ENCODE measurements around the gene ARL16.

The ARL16 gene

GRCh38 chr17:81705518-81706231 lies 22.1 kb upstream of the ARL16 start:
- TF ChIP-seq CTCF (IDR thresholded peaks at IDR 0.05), result no peak

GRCh38 chr17:81703747-81704654 lies 20.4 kb upstream of the ARL16 start:
- peak overlapping the region; percentile 71 to 82 for H3K4me3 ChIP-seq
- no peaks in the 10 kb centered on the region for H3K27me3 ChIP-seq
- no peaks in the 10 kb centered on the region for H3K9me3 ChIP-seq
- TF ChIP-seq CTCF (IDR thresholded peaks at IDR 0.05), result no peak
- H3K36me3 ChIP-seq, result peaks cover 0 to 61% (median 44%) of the 10 kb centered on the region in 3 donors
- H3K27ac ChIP-seq, result peak overlapping the region; percentile 92 to 93
- peaks cover 0 to 37% (median 28%) of the 10 kb centered on the region in 4 donors for H3K4me1 ChIP-seq
- no peak for DNase-seq
- intact Hi-C loops (cut with DNase I; ENCODE audit: low total_unique reads), result no loop called here

More at GRCh38 chr17:81705518-81706231, 22.1 kb upstream of the ARL16 start:
- intact Hi-C loops (cut with DNase I; ENCODE audit: low total_unique reads), result no loop called here
- DNase-seq, result no peak
- H3K9me3 ChIP-seq, result no peaks in the 10 kb centered on the region
- peaks cover 0 to 7% of the 10 kb centered on the region in 2 donors for H3K27me3 ChIP-seq
- peaks cover 0 to 44% (median 33%) of the 10 kb centered on the region in 3 donors for H3K36me3 ChIP-seq
- H3K4me3 ChIP-seq, result no peak overlapping the region
- H3K4me1 ChIP-seq, result peaks cover 0 to 40% (median 31%) of the 10 kb centered on the region in 4 donors
- H3K27ac ChIP-seq, result no peak overlapping the region

GRCh38 chr17:81702934-81703746 lies 19.5 kb upstream of the ARL16 start, which contains the start of gene MRPL12:
Gene MRPL12 (plus strand): TSS chr17:81703367. CDS start chr17:81703502, 135 bp downstream.
- Histone ChIP-seq H3K9me3 (no peaks in the 10 kb centered on the region), H3K27ac (peak within 1 kb of the TSS; percentile 92 to 93), H3K4me1 (peaks cover 0 to 37% (median 28%) of the 10 kb centered on the region in 4 donors), H3K36me3 (peaks cover 4 to 69% (median 53%) of the 10 kb centered on the region in 3 donors), H3K27me3 (no peaks in the 10 kb centered on the region), H3K4me3 (peak within 1 kb of the TSS; percentile 71 to 82)
- peak; percentile 91 to 94 for DNase-seq
- intact Hi-C loops (cut with DNase I; ENCODE audit: low total_unique reads), result no loop called here
- TF ChIP-seq CTCF (IDR thresholded peaks at IDR 0.05), result peak; percentile 23 to 49

GRCh38 chr17:81701288-81702071 lies 17.9 kb upstream of the ARL16 start:
- H3K36me3 ChIP-seq, result peaks cover 21 to 69% (median 56%) of the 10 kb centered on the region in 3 donors
- no peak for DNase-seq
- H3K27me3 ChIP-seq, result no peaks in the 10 kb centered on the region
- no peaks in the 10 kb centered on the region for H3K9me3 ChIP-seq
- TF ChIP-seq CTCF (IDR thresholded peaks at IDR 0.05), result no peak
- intact Hi-C loops (cut with DNase I; ENCODE audit: low total_unique reads), result no loop called here
- peak overlapping the region in 1 of 2 donors; percentile 93 for H3K27ac ChIP-seq
- peaks cover 0 to 37% (median 28%) of the 10 kb centered on the region in 4 donors for H3K4me1 ChIP-seq
- H3K4me3 ChIP-seq, result peak overlapping the region; percentile 71 to 82
